ENCODE data around the gene SPAG7. TPM values are rescaled to one million over a fixed set of nuclear protein-coding genes. Genes with fewer than 3 reads are reported as not detected.

Gene SPAG7
- total and polyA plus RNA-seq, 4 donors: 18.6 to 66.3 (median 26.0) TPM

GRCh38 chr17:4942760-4943508, 24.7 kb downstream of the SPAG7 start:
- 82% methylated on average over 13 of the region's 13 CpGs for WGBS
- TF ChIP-seq, protein P1, sequence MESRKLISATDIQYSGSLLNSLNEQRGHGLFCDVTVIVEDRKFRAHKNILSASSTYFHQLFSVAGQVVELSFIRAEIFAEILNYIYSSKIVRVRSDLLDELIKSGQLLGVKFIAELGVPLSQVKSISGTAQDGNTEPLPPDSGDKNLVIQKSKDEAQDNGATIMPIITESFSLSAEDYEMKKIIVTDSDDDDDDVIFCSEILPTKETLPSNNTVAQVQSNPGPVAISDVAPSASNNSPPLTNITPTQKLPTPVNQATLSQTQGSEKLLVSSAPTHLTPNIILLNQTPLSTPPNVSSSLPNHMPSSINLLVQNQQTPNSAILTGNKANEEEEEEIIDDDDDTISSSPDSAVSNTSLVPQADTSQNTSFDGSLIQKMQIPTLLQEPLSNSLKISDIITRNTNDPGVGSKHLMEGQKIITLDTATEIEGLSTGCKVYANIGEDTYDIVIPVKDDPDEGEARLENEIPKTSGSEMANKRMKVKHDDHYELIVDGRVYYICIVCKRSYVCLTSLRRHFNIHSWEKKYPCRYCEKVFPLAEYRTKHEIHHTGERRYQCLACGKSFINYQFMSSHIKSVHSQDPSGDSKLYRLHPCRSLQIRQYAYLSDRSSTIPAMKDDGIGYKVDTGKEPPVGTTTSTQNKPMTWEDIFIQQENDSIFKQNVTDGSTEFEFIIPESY (IDR thresholded peaks at IDR 0.05): no peak
- TF ChIP-seq MAX (IDR thresholded peaks at IDR 0.05) (no peak), NR2F2 (IDR thresholded peaks at IDR 0.05) (no peak), GABPA (IDR thresholded peaks at IDR 0.05 in 1 of 2, conservative IDR thresholded peaks at IDR 0.05 in 1 of 2) (no peak), JUND (IDR thresholded peaks at IDR 0.05) (no peak), CTCF (IDR thresholded peaks at IDR 0.05; ENCODE audit: low read depth, low read length, missing input control) (no peak), YY1 (IDR thresholded peaks at IDR 0.05) (no peak), RAD21 (IDR thresholded peaks at IDR 0.05) (no peak), SP1 (IDR thresholded peaks at IDR 0.05) (no peak)
- TF ChIP-seq, protein P2, sequence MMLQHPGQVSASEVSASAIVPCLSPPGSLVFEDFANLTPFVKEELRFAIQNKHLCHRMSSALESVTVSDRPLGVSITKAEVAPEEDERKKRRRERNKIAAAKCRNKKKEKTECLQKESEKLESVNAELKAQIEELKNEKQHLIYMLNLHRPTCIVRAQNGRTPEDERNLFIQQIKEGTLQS (IDR thresholded peaks at IDR 0.05): no peak
- H3K27me3 ChIP-seq (ENCODE audit: control insufficient read depth in 4 of 4, insufficient read depth in 4 of 4, low read length in 3 of 4): no peaks in the 10 kb centered on the region
- no peaks in the 10 kb centered on the region for H3K9me3 ChIP-seq (ENCODE audit: control insufficient read depth in 4 of 4, low read length in 3 of 4)
- H3K9ac ChIP-seq (ENCODE audit: low read depth in 1 of 2, low read length in 2 of 2): no peak overlapping the region
- H3K4me1 ChIP-seq (ENCODE audit: control insufficient read depth in 4 of 4, insufficient read depth in 4 of 4, low read length in 3 of 4): peaks cover 12 to 68% (median 52%) of the 10 kb centered on the region in 4 donors
- no peak overlapping the region for H3K27ac ChIP-seq (ENCODE audit: low read depth in 1 of 2, low read length in 2 of 2)
- H3K36me3 ChIP-seq (ENCODE audit: control insufficient read depth in 4 of 4, insufficient read depth in 3 of 4, low read depth in 1 of 4, low read length in 3 of 4): peaks cover 6 to 28% (median 12%) of the 10 kb centered on the region in 4 donors
- H3K4me3 ChIP-seq (ENCODE audit: low read depth in 1 of 3, low read length in 3 of 3): no peak overlapping the region
- no peak for DNase-seq (ENCODE audit: low spot score)

DNA sequence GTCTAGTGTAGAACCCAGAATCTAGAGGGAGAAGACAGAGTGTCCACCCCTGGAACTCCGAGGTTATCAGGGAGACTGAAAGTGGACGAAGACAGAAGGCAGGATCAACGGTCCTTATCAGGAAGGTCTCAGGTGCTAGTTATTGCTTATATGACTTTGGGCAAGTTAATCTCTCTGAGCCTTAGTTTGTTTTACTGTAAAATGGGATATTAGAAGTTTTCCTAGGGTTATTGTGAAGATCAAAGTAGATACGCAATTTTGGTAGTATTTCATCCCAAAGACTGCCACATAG, 26.4 kb downstream of the SPAG7 start:
- 32% methylated on average over 4 of the region's 4 CpGs for WGBS
- peaks cover 9 to 60% (median 45%) of the 10 kb centered on the region in 4 donors for H3K4me1 ChIP-seq (ENCODE audit: control insufficient read depth in 4 of 4, insufficient read depth in 4 of 4, low read length in 3 of 4)
- TF ChIP-seq, protein P1 (IDR thresholded peaks at IDR 0.05): no peak
- TF ChIP-seq CTCF (IDR thresholded peaks at IDR 0.05; ENCODE audit: low read depth, low read length, missing input control) (no peak), HNF4G (IDR thresholded peaks at IDR 0.05) (no peak), SP1 (IDR thresholded peaks at IDR 0.05) (no peak), NR2F2 (IDR thresholded peaks at IDR 0.05) (no peak), MAX (IDR thresholded peaks at IDR 0.05) (no peak), EGR1 (IDR thresholded peaks at IDR 0.05; ENCODE audit: low read depth in 2 of 2) (no peak), RAD21 (IDR thresholded peaks at IDR 0.05) (no peak), YY1 (IDR thresholded peaks at IDR 0.05) (no peak), JUND (IDR thresholded peaks at IDR 0.05) (no peak), RXRA (IDR thresholded peaks at IDR 0.05) (no peak), FOXA1 (IDR thresholded peaks at IDR 0.05) (no peak), TAF1 (conservative IDR thresholded peaks at IDR 0.05) (no peak)
- DNase-seq (ENCODE audit: low spot score): no peak
- peak overlapping the region in 1 of 2 donors; percentile 90 for H3K27ac ChIP-seq (ENCODE audit: low read depth in 1 of 2, low read length in 2 of 2)
- H3K36me3 ChIP-seq (ENCODE audit: control insufficient read depth in 4 of 4, insufficient read depth in 3 of 4, low read depth in 1 of 4, low read length in 3 of 4): peaks cover 6 to 31% (median 19%) of the 10 kb centered on the region in 4 donors
- peak overlapping the region; percentile 80 to 93 for H3K9ac ChIP-seq (ENCODE audit: low read depth in 1 of 2, low read length in 2 of 2)
- no peaks in the 10 kb centered on the region for H3K27me3 ChIP-seq (ENCODE audit: control insufficient read depth in 4 of 4, insufficient read depth in 4 of 4, low read length in 3 of 4)
- H3K4me3 ChIP-seq (ENCODE audit: low read depth in 1 of 3, low read length in 3 of 3): peak overlapping the region; percentile 79 to 89 (median 83)
- H3K9me3 ChIP-seq (ENCODE audit: control insufficient read depth in 4 of 4, low read length in 3 of 4): no peaks in the 10 kb centered on the region
